ENCODE measurements around the gene CHCHD6. TPM values are rescaled to one million over a fixed set of nuclear protein-coding genes. Genes with fewer than 3 reads are reported as not detected.

CHCHD6 gene
- total and polyA plus RNA-seq, 2 donors (not counting 3 experiments of a cell fraction or from before 2014, with no cell fraction given): 8.4 to 10.1 TPM

- FAIRE-seq: no peak
- Histone ChIP-seq H3K27me3 (ENCODE audit: control insufficient read depth in 2 of 2, insufficient read depth in 2 of 2, low read length in 2 of 2) (no peaks in the 10 kb centered on the region), H2AFZ (ENCODE audit: low read depth, low read length) (no peak overlapping the region), H3K4me3 (replicated peaks in 1 of 3; ENCODE audit: insufficient read depth in 1 of 3, low read depth in 1 of 3, low read length in 3 of 3) (no peak overlapping the region), H3K4me2 (ENCODE audit: insufficient read depth, low read length) (no peak overlapping the region), H3K36me3 (ENCODE audit: control insufficient read depth in 2 of 2, extremely low read depth in 1 of 2, insufficient read depth in 2 of 2, low read length in 2 of 2) (no peaks in the 10 kb centered on the region), H3K9me3 (replicated peaks; ENCODE audit: control insufficient read depth, insufficient read depth, low read length) (no peaks in the 10 kb centered on the region), H4K20me1 (replicated peaks; ENCODE audit: control insufficient read depth, extremely low read depth, insufficient read depth, low read length) (no peaks in the 10 kb centered on the region), H3K27ac (ENCODE audit: insufficient read depth, low read depth, low read length) (no peak overlapping the region), H3K9me1 (replicated peaks; ENCODE audit: control insufficient read depth, extremely low read depth, insufficient read depth, low read length) (no peaks in the 10 kb centered on the region), H3K4me1 (ENCODE audit: control insufficient read depth, extremely low read depth, insufficient read depth, low read length) (no peaks in the 10 kb centered on the region), H3K79me2 (ENCODE audit: control insufficient read depth, insufficient read depth, low read length) (no peaks in the 10 kb centered on the region), H3K9ac (replicated peaks; ENCODE audit: extremely low read depth, insufficient read depth, low read length) (no peak overlapping the region)
- ChIA-PET CTCF (no interaction called here), POLR2A (no interaction called here)
- intact Hi-C loops (cut with micrococcal nuclease) (no loop called here), dilution Hi-C loops (cut with MboI; ENCODE audit: extremely low pct_ligation_motif_present, low sequenced_read_pairs) (no loop called here)
- TF ChIP-seq POLR2AphosphoS5 (IDR thresholded peaks at IDR 0.05; ENCODE audit: insufficient read depth, low read depth, low read length) (no peak), CTCF (IDR thresholded peaks at IDR 0.05; ENCODE audit: extremely low read depth in 1 of 2, insufficient read depth in 1 of 2, low read depth in 1 of 2, low read length in 2 of 2) (no peak), MYC (IDR thresholded peaks at IDR 0.05; ENCODE audit: low read depth, low read length) (no peak), JUN (IDR thresholded peaks at IDR 0.05; ENCODE audit: borderline replicate concordance, insufficient read depth, insufficient read length, low read depth) (no peak), GATA2 (IDR thresholded peaks at IDR 0.05; ENCODE audit: insufficient read depth, insufficient read length, low read depth, low read length) (no peak), POLR2A (IDR thresholded peaks at IDR 0.05; ENCODE audit: low read depth, low read length) (no peak), FOS (IDR thresholded peaks at IDR 0.05; ENCODE audit: borderline replicate concordance, insufficient read depth, low read length) (no peak), MAX (IDR thresholded peaks at IDR 0.05; ENCODE audit: insufficient read depth, insufficient read length) (no peak), EZH2 (IDR thresholded peaks at IDR 0.05; ENCODE audit: borderline replicate concordance, low read depth, low read length, severe bottlenecking) (no peak)
- DNase-seq (ENCODE audit: low read depth, low spot score): no peak
- no TSS peak for BruUV-seq (replicated peaks)
Observed at GRCh38 chr3:126781406-126781805, 77.4 kb downstream of the CHCHD6 start.

All from endothelial cell of umbilical vein (primary cell).